Erythroblast (primary cell): ENCODE data around the gene TECRL.

Experiments
- GATA1 ChIP-seq: IDR thresholded peaks from 2 replicates; pipeline ENCODE4 v1.6.1; 2011; ENCODE audit warnings: low read depth, mild to moderate bottlenecking, control low read depth, low read length, moderate library complexity
- POLR2A ChIP-seq: IDR thresholded peaks from 2 replicates; pipeline ENCODE4 v1.6.1; 2011; ENCODE audit warnings: mild to moderate bottlenecking, low read length

GRCh38 chr4:64271601-64272081, 137.6 kb downstream of the TECRL start:
- no peak for TF ChIP-seq POLR2A
- no peak for TF ChIP-seq GATA1
